Measurements from ENCODE around the gene MYH14.

MYH14 gene

DNA sequence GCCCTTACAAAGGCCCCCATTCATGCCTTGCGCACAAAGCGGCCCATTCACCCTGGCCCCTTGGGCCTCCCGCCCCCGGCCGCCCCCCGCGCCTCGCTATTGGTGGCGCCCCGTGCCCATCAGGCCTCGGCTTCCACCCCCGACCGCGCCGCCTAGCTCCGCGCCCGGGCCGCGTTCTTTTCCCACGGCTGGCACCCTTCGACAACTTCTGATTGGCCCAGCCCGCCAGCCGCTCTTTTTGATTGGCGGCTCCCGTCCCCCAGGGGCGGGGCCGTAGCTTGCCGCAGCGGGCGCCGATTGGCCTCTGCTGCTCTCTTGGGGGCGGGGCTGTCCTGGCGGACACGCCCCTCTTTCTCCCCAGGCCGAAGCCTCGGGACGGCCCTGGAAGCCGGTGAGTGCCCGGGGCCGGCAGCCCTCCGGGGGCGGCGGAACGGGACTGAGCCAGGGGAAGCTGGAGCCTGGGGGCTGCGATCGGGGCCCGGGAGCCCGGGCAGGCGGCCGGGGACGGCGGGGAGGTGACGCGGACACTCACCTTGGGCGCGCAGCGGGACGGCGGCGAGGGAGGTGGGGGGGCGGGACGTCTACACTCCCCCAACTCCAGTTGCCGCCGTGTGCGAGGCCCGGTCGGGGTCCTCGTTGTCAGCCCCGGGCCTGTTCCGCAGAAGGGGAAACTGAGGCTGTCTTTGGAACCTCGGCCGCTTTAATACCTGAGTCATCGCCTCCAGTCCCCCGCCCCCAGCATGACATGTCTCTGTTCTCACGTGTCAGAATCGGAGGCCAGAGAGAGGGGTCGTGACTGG, at the start of gene MYH14:
TSS of gene MYH14 (plus strand) at position 342 of the 800 bp plus-strand sequence. CDS start 6,744 bp downstream, outside the sequence.
- peak; percentile 22 for DNase-seq (ENCODE audit: low spot score)

DNA sequence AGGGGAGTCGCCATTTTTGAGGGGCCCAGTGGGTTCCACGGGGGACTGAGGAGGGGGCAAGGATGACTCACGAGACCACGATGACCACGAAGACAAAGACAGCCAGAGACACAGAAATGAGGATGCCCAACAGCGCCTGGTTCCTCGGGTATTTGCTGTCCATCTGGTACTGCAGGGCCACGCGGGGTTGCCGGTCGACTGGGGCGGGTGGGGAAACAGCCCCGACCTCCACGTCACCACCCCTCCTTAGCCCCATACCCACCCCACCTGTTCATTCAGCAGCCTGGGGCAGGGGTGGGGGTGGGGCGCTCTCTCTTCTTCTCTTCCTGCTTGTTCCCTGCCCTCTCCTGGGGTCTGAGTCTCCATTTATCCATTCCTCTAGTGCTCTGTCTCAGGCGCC, 48.9 kb upstream of the MYH14 start:
- no peak for DNase-seq (ENCODE audit: low spot score)

DNA sequence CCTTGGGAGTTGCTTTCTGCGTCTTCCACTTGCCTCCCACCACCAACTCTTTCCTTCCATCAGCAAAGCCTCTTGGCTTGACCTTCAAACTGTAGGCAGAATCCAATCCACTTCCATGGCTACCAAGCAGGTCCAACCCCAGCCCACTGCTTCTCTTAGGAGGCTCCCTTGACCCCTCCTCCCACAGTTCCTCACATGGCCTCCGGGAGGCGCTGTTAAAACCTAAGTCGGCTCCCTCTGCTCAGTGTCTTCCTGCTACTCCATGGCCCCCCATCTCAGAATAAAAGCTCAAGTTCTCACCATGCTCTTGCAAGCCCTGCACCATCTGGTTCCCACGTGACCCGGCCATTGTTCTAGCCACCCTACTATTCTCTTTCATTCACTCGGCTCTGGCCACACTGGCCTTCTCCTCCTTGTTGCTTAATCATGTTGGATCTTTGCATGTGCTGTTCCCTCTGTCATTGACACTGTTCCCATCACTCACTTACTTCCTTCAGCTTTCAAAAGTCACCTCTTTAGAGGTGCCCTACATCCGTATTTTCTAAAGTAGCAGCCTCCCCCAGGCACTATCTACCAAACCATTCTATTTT, 47.8 kb upstream of the MYH14 start:
- DNase-seq (ENCODE audit: low spot score): no peak

GRCh38 chr19:50158577-50158976, 44.8 kb upstream of the MYH14 start:
- DNase-seq (ENCODE audit: low spot score): no peak

DNA sequence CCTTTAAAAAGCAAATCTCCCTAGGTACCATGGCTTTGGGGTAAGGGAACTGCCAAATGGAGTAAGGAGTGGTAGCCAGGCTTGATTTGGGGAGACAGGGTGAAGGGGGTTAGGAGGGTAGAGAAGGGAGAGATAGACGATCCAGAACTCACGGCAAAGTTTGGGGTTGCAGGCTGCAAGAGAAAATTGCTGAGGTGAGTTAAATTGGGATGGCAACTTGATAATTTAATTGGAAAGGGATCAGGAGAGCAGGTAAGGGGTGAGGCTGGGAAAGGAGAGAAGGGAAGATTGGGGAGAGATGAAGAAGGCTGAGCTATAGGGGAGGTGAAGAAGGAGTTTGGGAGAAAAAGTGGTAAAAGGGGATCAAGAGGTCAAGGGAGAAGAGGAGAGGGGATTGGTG, 44.3 kb upstream of the MYH14 start:
- no peak for DNase-seq (ENCODE audit: low spot score)

- DNase-seq (ENCODE audit: low spot score): no peak
Observed at GRCh38 chr19:50162988-50163387, 40.4 kb upstream of the MYH14 start, which contains the start of gene IZUMO2. Gene IZUMO2, minus strand, starts transcription at chr19:50163281. Its CDS starts 87 bp downstream, at chr19:50163194.

GRCh38 chr19:50167314-50167721, 36.1 kb upstream of the MYH14 start:
- DNase-seq (ENCODE audit: low spot score): no peak

DNA sequence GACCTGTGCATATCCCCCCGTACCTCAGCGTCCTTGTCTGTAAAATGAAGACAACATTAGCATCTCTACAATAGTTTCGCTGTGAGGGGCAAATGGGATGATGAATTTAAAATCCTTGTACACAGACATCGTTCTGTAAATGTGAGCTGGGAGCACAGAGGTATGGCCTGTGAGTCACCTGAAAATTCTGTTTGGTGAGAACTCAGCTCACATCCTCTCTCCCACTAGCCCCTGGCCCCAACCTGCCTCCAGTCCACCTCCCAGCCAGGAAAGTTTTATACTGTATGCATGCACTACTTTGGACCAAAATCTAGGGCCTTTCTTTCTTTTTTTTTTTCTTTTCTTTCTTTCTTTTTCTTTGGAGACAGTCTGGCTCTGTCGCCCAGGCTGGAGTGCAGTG, 31.7 kb upstream of the MYH14 start:
- DNase-seq (ENCODE audit: low spot score): no peak

- no peak for DNase-seq (ENCODE audit: low spot score)
Observed at GRCh38 chr19:50172726-50173125, 30.7 kb upstream of the MYH14 start.

DNA sequence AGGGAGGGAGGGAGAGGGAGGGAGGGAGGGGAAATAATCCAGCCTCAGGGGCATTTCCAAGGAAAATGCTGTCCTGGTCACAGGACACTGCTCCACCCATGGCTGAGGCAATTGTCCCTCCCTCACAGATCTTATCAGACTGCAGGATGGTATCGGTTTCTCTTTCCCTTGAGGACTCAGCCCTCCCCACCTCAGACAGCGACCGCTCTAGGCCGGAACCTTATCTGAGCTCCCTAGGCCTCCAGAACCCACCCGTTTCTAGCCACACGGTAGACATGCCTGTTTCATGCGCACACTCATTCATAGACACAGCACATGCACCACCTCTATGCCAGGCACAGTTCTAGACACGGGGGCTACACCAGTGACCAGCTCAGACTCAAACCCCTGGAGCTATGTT, 30.3 kb upstream of the MYH14 start:
- no peak for DNase-seq (ENCODE audit: low spot score)

DNA sequence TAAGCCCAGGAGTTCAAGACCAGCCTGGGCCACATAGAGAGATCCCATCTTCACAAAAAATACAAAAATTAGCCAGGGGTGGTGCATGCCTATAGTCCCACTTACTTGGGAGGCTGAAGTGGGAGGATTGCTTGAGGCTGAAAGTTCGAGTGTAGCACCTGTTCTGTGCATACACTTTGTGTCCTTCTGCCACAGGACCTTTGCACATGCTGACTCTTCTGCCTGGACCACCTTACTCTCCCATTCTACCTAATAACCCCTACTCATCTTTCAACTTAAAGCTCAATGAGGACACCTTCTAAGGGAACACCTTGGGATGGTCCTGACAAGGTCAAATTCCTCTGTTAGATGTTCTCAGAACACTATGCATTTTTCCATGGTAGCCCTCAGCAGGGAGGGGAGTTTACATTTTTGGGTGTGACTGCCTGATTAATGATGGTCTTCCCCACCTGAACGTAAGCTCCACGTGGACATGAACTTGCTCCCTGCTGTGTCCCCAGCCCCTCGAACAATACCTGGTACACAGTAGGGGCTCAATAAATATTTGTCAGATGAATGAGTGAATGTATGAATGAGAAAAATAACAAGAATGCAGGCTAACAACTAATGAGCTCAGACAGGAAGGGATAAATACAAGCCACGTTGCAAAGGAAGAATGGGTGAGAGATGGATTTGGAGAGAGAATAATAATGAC, 29.2 kb upstream of the MYH14 start:
- no peak for DNase-seq (ENCODE audit: low spot score)

GRCh38 chr19:50175924-50176323, 27.5 kb upstream of the MYH14 start:
- no peak for DNase-seq (ENCODE audit: low spot score)

- DNase-seq (ENCODE audit: low spot score): no peak
Observed at GRCh38 chr19:50176775-50177174, 26.6 kb upstream of the MYH14 start.

- DNase-seq (ENCODE audit: low spot score): no peak
Observed at GRCh38 chr19:50178320-50178719, 25.1 kb upstream of the MYH14 start.

GRCh38 chr19:50178859-50179537, 24.4 kb upstream of the MYH14 start:
- DNase-seq (ENCODE audit: low spot score): no peak

- no peak for DNase-seq (ENCODE audit: low spot score)
Observed at GRCh38 chr19:50181121-50181520, 22.3 kb upstream of the MYH14 start.

DNA sequence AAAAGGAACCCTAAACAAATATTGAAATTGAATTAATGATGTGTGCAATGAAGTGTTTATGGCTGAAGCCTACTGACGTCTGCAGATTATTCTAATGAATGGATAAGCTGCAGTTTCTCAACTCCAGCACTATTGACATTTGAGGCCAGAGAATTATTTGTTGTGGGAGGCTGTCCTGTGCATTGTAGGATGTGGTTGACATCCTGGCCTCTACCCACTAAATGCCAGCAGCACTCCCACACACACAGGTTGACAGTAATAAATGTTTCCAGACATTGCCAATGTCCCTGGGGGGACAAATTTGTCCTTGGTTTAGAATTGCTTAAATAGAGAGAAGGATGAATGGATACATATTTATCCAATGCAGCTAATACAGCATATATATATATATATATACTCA, 19.2 kb upstream of the MYH14 start:
- no peak for DNase-seq (ENCODE audit: low spot score)

GRCh38 chr19:50187937-50188336, 15.5 kb upstream of the MYH14 start:
- DNase-seq (ENCODE audit: low spot score): no peak

- DNase-seq (ENCODE audit: low spot score): no peak
Observed at GRCh38 chr19:50189331-50189730, 14.1 kb upstream of the MYH14 start.

- DNase-seq (ENCODE audit: low spot score): no peak
Observed at GRCh38 chr19:50190439-50190891, 13.0 kb upstream of the MYH14 start.

GRCh38 chr19:50191216-50191615, 12.2 kb upstream of the MYH14 start:
- DNase-seq (ENCODE audit: low spot score): no peak

- DNase-seq (ENCODE audit: low spot score): no peak
Observed at GRCh38 chr19:50192463-50193211, 10.8 kb upstream of the MYH14 start.

Measured in hepatic stellate cell (primary cell).